ENCODE measurements around the gene NTN1.

- TF ChIP-seq CTCF (conservative IDR thresholded peaks at IDR 0.05) = no peak
- no peak for TF ChIP-seq EZH2 (IDR thresholded peaks at IDR 0.05; ENCODE audit: low read depth)
These were observed 210.8 kb downstream of the NTN1 start for GRCh38 chr17:9232155-9232475.

All from PC-9 (cell line).